NK-92 treated with Interleukin-12 subunit alpha and Interleukin-12 subunit beta, amount 100 ng/mL, for 24 hours (cell line): ENCODE results near the gene SPTA1.
"Not testable (repeated sequence)": the region's sequence is repeated elsewhere in the genome, so short reads cannot be mapped to it uniquely, and the experiment has no call there.

Source experiments
- DNase-seq: peaks from one replicate; lab custom pipeline; 2025; lab: John Stamatoyannopoulos, UW

Gene SPTA1

GRCh38 chr1:158686111-158687009 lies at the start of gene SPTA1:
Gene SPTA1 (minus strand): TSS chr1:158686715. CDS start chr1:158686517, 198 bp downstream.
- no peak for DNase-seq

GRCh38 chr1:158735848-158736247 lies 49.3 kb upstream of the SPTA1 start:
- DNase-seq: no peak

- DNase-seq: no peak
Measured at GRCh38 chr1:158732524-158732923, 46.0 kb upstream of the SPTA1 start.

- no peak for DNase-seq
Measured at GRCh38 chr1:158731707-158732106, 45.2 kb upstream of the SPTA1 start.

- no peak for DNase-seq
Measured at GRCh38 chr1:158730453-158730852, 43.9 kb upstream of the SPTA1 start.

- DNase-seq: no peak
Measured at GRCh38 chr1:158728510-158729225, 42.2 kb upstream of the SPTA1 start.

GRCh38 chr1:158724442-158724841 lies 37.9 kb upstream of the SPTA1 start:
- no peak for DNase-seq

- DNase-seq: no peak
Measured at GRCh38 chr1:158720620-158721019, 34.1 kb upstream of the SPTA1 start, which contains the start of gene OR6K3. Gene OR6K3 (minus strand): TSS chr1:158720720. CDS start chr1:158718115, 2,605 bp downstream.

GRCh38 chr1:158719664-158720063 lies 33.1 kb upstream of the SPTA1 start:
- no peak for DNase-seq

- no peak for DNase-seq
Measured at GRCh38 chr1:158717344-158717743, 30.8 kb upstream of the SPTA1 start.

- no peak for DNase-seq
Measured at GRCh38 chr1:158716335-158716734, 29.8 kb upstream of the SPTA1 start.

- DNase-seq: no peak
Measured at GRCh38 chr1:158714754-158715153, 28.2 kb upstream of the SPTA1 start.

GRCh38 chr1:158711098-158711497 lies 24.6 kb upstream of the SPTA1 start:
- no peak for DNase-seq

GRCh38 chr1:158706096-158706495 lies 19.6 kb upstream of the SPTA1 start:
- DNase-seq: no peak

- DNase-seq: no peak
Measured at GRCh38 chr1:158700552-158700951, 14.0 kb upstream of the SPTA1 start, which contains the start of gene OR6K2. Gene OR6K2 (minus strand): TSS chr1:158700652. CDS start chr1:158700652, 0 bp downstream.

GRCh38 chr1:158694596-158694995 lies 8.1 kb upstream of the SPTA1 start:
- no peak for DNase-seq

GRCh38 chr1:158692356-158692755 lies 5.8 kb upstream of the SPTA1 start:
- no peak for DNase-seq

- DNase-seq: no peak
Measured at GRCh38 chr1:158691907-158692306, 5.4 kb upstream of the SPTA1 start.

- DNase-seq: not testable (repeated sequence)
Measured at GRCh38 chr1:158691149-158691548, 4.6 kb upstream of the SPTA1 start.

GRCh38 chr1:158689875-158690274 lies 3.4 kb upstream of the SPTA1 start:
- DNase-seq: no peak

GRCh38 chr1:158689110-158689509 lies 2.6 kb upstream of the SPTA1 start:
- no peak for DNase-seq

GRCh38 chr1:158688343-158688742 lies 1.8 kb upstream of the SPTA1 start:
- DNase-seq: not testable (repeated sequence)

- DNase-seq: no peak
Measured at GRCh38 chr1:158687037-158687436, 522 bp upstream of the SPTA1 start.
